Hepatic stellate cell (primary cell): ENCODE data around the gene SSPN.

Experiments
- DNase-seq: peaks from one replicate; pipeline ENCODE4 v3.0.0; 2011; ENCODE audit warnings: low spot score

The SSPN gene

DNA sequence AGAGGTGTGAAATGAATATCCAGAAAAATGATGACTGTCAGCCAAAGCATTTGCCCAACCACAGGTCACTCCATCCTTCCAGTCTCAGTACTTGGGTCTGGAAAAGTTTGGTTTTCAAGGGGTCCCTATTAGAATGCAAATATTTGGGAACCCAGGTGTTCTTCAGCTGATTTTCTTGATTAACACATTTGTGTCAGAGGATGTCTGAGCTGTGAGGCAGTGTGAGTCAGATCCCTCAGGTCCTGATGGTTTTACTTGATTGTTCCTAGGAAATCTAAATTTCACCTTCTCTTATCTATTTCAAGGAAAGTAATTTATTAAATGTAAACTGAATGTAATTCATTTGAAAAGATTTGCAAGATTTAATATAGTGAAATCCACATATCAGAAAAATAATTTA is 71.5 kb downstream of the SSPN start:
- DNase-seq: no peak

DNA sequence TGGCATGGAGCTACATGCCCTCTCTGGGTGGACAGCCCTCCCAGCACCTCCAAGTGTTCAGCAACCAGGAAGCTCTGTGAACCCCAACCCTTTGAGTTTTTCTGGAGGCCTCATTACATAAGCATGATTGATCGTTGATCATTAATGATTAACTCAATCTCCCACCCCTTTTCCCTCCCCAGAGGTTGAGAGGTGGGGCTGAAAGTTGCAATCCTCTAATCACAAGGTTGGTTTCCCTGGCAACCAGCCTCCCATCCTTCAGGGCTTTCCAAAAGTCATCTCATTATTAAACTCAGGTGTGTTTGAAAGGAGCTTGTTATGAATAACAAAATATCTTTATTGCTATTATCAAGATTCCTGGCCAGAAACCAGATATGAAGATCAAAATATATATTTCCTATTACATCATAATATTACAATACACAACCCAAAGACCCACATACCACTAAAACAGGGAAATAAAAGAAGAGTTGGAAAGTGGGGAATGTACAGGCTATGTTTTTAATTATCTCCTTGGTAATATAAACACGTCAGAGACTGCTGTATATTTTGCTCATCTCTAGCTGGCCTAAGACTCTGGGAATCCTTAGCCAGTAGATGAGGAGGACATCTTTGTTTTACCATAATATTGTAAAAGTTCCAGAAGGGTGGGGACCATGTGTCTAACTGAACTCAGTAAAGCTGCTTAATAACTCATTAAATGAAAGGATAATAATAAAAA is 73.6 kb downstream of the SSPN start:
- no peak for DNase-seq

DNA sequence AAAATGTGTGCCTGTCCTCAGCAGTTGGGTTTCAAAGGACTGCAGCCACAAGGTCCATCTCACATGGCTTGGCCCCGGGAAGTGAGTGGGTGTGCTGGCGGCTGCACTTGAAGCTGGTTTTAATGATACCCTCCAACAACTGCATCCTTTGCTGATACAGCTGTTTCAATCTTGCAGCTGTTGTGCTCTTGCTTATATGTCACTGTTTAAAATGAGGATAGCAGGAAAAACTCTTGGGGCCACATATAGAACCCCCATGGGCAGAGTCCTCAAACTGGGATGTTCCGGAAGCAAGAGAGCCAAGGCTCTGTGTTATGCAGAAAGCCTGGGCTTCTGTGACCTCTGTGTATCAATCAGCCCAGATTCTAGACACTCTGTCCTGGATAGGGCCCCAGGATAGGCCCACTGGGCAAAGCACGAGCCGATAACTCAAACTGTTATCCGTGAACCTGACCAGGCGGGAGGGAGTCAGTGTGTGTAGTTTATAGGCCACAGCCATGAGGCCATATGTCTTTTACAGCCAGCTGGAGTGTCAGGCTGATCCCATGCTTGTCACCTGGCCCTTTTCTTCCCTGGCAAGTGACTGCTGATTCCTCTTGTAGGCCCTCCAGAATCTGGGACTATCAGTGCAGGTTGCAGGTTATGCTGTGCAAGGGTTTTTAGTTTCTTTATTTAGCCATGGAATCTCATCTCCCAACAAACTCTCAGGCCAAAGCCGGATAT is 74.3 kb downstream of the SSPN start:
- DNase-seq: no peak

DNA sequence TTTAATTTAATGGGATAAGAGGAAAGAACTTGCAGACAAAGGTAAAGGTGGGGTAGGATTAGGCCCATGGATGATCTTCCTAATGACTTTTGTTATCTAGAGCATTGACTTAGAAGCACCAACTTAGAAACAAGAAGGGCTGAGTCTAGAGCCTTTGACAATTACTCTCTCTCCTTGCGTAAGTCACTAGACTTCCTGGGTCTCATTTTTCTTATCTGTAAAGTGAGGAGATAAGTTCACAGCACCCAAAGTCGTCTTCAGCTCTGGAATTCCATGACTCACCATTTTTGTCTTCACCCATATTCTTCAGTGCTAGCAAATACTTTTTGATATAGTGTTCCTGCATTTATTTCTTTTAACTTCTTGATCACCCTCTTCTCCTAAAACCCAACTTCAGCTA is 75.7 kb downstream of the SSPN start:
- no peak for DNase-seq

DNA sequence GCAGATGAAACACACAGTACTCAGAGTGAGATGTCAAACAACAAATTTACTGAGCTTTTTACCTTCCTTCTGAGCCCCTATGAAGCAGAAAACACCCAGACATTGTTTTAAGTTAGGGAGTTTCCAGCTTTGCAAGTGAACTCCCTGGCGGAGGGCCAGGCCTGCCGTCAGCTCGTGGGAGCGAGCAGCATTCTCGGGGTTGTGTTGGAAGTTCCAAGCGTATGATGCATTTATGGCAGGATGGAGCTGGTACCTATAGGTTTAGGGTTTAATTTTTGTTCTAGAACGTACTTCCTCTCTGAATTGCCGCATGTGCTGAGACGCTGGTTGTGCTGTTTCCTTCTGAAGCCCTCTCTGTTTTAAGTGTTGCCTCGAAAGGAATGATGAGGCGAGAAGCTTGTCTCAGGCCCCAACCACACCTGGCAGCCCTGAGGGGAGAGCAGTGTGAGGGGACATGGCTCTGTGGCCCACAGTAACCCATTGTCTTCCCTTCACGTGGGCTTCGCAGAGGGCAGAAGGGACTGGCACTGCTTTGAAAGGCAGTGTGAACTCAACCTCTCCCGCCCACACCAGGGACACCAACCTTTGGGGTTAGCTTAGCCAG is 76.6 kb downstream of the SSPN start:
- no peak for DNase-seq

DNA sequence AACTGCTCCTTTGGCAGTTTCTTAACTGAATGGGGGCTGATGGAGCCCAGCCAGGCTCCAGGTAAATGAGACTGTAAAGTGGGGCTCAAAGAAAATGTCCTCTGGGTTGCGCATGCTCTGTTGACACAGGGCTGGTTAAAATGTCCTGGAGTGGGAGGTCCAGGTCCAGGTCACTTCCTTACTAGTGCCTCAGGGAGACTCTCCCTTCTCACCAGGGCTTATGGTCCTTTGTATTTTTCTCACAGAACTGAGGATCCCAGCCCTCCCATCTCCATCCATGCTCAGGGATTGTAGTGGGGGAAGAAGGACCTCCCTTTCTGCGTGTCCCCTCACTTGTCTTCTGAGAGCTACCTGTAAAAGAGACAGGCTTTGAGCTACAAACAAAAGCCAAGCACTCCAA is 77.5 kb downstream of the SSPN start:
- no peak for DNase-seq

DNA sequence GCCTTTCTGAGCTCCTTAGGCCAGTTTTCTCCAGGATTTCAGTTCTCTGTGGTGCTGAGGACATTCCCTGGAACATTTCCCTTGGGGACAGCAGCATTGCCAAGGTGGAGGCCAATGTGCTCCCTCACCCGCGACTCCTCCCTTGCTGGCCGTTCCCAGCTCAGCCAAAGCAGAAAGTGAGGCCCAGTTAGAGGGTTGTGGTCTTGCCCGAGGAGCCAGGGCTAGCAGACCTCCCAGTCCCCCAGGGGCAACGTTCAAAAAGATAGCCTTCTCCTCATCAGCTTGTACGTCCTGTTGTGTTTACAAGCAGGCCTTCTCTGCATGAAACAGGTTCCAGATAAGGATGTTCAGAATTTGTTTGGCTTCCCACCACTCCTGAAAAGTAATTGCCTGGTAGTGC is 78.4 kb downstream of the SSPN start:
- DNase-seq: no peak

DNA sequence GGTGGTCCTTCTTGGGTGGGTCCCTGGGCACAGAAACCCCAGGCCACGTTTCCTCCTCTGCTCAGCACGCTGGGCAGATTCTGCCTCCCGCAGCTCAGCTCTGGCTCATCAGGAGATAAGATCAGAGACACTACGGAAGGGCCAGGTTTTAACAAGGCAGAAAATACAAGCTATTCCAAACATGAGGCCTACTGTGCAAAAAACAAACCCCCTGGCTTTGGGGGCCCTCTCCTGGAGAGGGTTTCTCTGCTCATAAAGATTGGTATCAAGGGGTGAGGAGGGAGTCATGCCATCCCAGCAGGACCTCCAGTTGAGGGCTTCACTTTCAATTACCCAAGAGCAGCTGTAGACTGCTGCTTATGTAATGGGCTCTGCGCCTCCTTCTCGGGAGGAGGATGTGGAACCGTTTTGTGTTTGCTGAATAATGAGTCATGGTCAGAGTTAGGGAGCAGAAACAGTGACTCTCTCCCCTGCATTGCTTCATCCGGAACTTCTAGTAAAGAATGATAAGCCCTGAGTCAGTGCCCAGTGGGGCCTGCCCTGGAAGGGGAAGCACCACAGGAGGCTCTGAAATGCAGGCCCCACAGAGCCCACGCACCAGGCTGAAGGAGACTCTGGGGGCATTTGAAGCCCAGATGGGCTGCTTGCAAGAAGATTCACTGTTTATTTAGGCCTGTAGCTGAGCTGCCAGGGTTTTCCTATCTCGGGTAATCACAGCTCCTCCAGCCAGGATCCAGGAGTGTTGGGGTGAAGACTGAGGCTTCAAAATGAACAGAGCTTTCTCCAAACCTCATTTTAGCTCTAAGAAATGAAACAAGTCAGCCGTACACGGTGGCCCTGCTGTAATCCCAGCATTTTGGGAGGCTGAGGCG is 79.3 kb downstream of the SSPN start:
- peak; percentile 82 for DNase-seq

DNA sequence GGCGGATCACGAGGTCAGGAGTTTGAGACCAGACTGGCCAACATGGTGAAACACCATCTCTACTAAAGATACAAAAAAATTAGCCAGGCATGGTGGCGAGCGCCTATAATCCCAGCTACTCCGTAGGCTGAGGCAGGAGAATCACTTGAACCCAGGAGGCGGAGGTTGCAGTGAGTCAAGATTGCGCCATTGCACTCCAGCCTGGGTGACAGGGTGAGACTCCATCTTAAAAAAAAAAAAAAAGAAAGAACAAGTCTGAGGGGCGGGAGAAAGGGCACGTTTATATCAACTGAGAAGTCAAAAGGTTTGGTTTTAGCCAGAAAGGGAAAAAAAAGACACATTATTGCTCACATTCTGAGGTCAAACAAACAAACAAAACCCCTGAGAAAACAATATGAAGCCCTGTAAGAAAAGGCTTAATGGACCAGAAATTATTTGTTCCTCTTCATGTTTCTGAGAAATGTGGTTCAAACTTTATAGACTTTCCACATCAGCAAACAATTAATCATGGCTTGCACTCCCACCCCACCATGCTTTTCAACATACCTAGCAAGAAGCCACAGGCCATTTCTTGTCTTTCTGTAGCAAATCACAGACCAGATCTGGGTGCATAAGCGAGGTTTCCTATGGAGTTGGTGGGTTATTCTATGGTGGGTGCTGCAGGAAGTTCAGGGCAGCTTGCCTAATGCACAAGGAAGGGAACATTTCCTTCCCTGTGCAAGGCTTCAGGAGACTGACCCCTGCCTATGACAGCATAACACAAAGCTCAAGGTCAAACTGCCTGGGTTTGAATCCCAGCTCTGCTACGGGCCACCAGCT is 80.1 kb downstream of the SSPN start:
- no peak for DNase-seq

DNA sequence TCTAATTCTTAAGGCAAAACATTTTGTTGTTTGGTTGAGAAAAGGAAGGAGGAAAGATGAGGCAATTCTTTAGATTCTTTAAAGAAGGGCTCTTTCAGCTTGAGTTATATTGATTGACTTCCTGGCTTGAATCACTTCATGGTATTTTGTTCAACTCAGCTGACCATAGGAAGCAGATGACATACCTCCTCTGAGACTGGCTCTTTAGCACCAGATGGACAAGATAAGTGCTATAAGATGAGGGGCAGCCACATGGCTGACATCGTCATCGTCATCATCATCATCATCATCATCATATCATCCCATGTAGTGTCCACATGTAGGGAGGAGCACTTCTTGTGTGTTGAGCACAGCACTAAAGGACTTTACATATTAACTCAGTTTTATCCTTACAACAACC is 81.3 kb downstream of the SSPN start:
- no peak for DNase-seq

DNA sequence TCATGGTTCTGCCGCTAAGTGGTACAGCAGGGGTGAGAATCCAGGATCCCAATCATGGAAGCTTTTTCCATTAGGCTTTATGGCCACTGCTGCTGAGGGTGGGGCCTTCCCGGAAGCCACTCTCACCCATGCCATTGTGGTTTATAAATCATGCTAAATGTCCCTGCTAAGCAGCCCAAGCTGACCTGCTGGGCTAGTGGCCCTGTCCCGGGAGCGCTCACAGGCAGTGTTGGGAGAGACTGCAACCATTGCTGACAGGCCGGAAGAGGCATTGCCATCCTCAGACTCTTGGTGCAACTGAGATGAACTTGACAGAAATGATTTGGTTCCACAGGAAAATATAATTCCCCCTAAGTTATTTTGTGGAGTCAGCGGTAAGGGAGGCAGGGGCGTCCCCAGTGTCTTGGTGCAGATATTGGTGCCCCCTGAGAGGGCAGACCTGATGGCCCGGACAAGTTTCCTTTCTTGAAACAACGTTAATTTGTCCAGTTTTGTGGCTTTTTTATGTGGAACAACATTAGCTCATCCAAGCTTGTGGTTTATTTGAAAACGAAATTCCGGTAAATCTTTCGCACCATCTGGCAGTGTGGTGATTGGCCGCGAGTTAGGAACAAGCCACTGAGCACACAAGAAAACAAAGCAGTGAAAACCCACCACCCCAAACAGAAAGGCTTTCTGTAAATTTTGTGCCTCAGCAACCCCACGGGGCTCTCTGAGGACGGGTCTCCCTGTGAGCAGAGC is 82.3 kb downstream of the SSPN start:
- DNase-seq: no peak

DNA sequence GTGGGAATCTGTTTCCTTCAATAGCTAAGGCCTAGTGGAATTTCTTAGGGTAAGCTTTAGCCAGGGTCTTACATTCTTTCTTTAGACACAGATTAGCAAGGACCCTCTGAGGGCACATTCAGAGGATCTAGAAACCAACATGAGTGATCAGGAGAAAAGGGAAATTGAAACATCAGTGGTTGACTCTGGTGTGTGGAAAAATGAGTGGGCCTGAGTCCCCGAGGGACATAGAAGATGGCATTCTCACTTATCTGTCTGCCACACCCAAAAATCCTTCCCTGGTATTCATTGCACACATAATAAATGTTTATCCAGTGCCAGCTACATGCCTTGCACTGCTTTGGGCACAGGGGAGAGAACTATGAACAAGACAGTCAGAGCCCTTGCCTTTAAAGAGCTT is 82.9 kb downstream of the SSPN start:
- DNase-seq: no peak

DNA sequence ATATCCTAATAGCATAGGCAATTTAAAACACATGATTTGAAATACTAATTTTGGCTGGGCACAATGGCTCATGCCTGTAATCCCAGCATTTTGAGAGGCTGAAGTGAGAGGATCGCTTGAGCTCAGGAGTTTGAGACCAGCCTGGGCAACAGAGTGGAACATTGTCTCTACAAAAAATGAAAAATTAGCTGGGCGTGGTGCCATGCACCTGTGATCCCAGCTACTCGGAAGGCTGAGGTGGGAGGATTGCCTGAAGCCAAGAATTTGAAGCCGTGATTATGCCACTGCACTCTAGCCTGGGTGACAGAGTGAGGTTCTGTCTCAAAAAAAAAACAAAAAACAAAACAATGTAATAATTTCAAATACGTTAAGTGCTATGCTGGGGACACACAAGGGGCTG is 83.3 kb downstream of the SSPN start:
- no peak for DNase-seq

DNA sequence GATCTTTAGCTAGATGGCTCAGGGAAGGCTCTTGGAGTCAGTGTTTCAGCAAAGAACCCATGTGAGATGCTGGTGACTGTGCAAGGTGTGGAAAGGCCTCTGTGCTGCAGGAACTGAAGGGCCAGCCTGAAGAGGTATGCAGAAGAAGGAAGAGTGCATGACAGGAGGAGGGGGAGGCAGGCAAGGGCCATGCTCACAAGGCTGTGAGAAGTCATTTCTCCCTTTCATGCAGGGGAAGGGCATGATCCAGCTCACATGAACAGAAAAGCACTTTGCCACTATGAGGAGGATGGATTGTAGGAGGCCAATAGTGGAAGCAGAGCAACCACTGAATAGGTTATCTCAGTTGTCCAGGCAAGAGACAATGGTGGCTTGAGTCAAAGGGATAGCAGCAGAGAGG is 83.7 kb downstream of the SSPN start:
- no peak for DNase-seq

DNA sequence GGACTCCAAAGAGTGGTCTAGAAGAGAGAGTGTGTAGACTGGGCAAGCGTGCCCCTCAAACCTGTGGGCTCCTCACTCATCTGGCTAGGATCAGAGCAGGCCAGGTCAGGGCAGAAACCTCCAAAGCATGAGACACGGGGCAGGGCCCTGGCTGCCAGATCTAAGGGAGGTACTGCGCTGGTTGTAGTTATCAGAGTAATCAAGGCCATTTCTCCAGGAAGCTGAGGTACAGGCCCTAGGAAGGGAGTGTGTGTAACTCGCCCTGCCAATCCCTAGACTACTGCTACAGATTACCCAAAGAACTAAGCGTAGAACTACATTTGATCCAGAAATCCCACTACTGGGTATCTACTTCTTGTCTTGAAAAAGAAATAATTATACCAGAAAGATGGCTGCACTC is 84.5 kb downstream of the SSPN start:
- DNase-seq: no peak

DNA sequence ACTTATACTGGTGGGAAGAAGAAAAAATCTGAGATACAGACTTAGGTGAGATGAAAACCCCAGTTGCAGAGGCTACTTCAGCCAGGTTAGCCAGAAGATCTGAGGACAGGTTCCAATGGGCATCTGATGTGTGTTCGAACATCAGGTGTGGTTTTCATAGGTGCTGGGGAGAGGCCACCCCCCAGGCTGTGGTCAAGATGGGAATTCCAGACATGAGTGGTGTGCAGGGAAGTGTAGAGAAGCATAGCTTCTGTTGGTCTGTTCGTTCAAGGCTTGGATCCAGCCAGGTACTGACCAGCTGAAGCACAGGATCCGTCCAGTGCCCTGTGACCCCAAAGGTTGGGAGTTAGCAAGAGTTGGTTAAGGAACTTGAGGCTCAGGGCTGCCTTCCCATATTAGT is 85.5 kb downstream of the SSPN start:
- DNase-seq: no peak

DNA sequence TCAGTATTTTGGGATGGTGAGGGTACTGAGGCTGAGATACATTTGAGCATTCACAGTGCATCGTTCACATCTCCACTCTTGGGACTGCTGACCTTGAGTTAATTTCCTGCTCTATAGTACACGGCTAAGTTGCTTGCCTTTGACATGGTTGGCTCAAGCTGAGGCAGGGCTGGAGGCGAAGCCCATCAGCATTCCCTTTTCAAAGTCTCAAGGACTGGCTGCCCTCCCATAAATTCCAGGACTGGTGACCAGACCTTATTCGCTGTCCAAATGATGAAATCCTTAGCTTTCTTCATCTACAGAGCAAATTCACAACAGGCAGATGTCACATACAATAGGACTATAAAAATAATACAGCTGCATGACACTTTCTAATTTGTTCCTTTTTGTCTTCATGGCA is 85.9 kb downstream of the SSPN start:
- DNase-seq: no peak

DNA sequence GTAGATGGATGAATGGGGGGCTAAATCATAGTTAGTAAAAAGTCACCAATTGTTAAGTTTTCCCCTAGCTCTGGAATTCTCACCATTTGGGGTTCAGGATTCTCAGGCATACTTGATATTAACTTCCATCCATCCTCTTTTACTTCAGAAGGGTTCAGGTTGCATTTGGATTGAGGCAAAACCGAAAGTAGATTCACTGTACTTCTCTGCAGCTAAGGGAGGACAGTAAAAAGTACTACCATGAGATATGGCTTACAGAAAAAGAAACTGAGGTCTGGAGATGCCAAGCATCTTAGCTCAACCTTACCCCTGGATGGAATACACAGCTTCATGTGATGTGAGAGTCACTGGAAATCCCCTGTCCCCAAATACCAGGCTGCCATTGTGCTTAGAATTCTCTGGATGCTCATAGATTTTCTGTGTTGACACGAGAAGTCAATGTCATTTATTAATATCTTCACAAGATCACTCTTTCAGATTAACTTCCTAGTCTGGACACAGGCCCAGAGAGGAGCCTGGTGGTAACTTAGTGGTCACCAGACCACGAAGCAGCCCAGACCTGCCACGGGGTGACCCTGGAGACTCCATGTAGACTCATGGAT is 87.1 kb downstream of the SSPN start:
- no peak for DNase-seq

DNA sequence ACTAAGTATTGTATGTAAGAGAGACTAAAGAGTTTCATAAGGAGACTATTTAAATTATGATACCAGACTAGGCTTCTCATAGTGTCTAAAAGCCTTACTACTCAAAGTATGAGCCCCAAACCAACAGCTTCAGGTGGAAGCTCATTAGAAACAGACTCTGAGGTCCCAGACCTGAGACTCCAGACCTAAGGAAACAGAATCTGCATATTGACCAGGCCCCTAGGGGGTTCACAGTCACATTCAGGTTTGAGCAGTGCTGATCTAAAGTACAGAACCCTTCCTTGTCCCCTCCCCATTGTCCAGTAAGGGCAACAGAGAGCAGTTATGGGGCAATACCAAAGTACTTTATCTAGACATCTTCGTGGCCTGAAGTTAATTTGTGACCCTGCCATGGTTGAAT is 87.7 kb downstream of the SSPN start:
- no peak for DNase-seq

DNA sequence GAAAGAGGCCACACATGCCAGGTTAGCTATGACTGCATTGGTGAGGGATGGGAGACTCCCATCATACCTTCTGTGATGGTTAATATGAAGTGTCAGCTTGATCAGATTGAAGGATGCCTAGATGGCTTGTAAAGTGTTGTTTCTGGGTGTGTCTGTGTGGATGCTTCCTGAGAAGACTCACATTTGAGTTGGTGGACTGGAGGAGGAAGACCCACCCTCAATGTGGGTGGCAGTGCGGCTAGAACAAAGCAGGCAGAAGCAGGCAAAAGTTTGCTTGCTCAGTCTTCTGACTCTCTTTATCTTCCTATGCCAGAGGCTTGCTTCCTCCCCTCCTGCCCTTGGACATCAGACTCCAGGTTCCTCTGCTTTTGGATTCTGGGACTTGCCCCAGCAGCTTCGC is 88.2 kb downstream of the SSPN start:
- DNase-seq: no peak

DNA sequence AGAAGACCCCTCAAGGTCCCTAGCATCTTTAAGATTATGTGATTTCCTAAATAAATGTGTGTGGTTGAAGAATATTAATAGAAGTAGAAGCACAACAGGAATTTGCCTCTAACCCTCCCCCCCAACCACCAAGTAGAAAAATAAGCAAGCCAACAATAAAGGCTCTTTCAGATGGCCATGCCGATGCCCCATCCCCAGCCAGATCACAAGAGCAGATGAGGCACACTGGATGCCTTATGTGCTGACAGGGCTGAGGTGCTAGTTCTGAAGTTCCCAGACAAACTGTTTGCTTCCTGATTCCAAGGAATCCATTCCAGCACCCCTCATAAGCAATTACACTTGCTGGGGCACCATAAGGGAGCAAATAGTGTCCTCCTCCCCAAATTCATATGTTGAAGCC is 90.0 kb downstream of the SSPN start:
- DNase-seq: no peak
